Activated CD8-positive, alpha-beta memory T cell treated with anti-CD3 and anti-CD28 coated beads for 36 hours (primary cell): Measurements from ENCODE around the gene WBP11. TPM values are rescaled to one million over a fixed set of nuclear protein-coding genes. Genes with fewer than 3 reads are reported as not detected.

ENCODE experiments used
- CTCF ChIA-PET: fragments of 350-600 bp; sonication (Branson Sonifier 250); formaldehyde crosslinking; loops from one replicate; lab custom pipeline; 2021; ENCODE audit warnings: antibody characterized with exemption; lab: Charles Lee
- POLR2A ChIA-PET: fragments of 350-600 bp; sonication (Branson Sonifier 250); formaldehyde crosslinking; loops from one replicate; lab custom pipeline; 2021; ENCODE audit warnings: antibody characterized with exemption; lab: Charles Lee
- total RNA-seq, 2 experiments: library from RNA; stranded (reverse); gene quantifications; one replicate each; pipeline ENCODE4 v1.2.3, GENCODE V29; 2021

Gene WBP11
- total RNA-seq, 2 experiments from 2014 or later: 158 to 159 TPM

- ChIA-PET CTCF (interaction anchor here (1.8 kb wide), 1 partner anchor 167 kb away, joined by 4 read pairs; no protein-coding TSS in a partner anchor), POLR2A (no interaction called here)
Measured at GRCh38 chr12:14828892-14829291, 25.6 kb upstream of the WBP11 start.

DNA sequence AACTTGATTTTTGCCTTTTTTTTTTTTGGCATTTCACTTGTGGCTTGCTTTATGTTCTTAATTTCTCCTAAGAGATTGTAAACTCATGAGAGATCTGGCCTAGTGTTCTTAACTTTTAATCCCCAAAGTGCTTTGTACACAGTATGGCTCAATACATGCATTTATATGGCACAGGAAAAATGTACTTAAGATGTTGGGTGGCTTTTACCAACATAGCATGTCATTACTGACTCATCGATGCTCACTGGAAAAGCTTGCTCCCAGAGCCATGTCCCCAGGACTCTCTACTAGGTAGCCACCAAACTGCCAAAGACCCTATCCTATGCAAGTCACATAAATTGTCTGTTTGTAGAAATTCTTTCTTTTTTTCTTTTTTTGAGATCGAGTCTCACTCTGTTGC lies 23.8 kb upstream of the WBP11 start:
- ChIA-PET CTCF (no interaction called here), POLR2A (no interaction called here)

- CTCF ChIA-PET: no interaction called here
Measured at GRCh38 chr12:14826491-14826890, 23.2 kb upstream of the WBP11 start.

DNA sequence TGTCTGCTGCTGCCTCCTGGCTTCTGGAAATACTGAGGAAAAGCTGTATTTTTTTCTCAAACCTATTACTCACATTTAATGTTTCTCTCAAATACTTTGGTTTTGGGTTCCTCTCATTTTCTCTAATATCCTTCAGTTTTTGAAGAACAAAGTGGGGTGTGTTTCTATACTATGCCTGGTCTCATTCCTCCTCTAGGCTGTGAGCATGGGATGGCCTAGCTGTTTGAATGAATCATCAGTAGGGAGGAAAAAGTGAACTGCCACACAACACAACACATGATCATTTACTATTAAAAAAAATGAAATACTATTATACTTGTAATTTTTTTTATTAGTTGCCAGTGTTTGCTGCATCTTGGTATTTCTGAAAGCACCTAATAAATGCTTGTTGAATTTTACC lies 22.0 kb upstream of the WBP11 start:
- POLR2A ChIA-PET: no interaction called here
- CTCF ChIA-PET: no interaction called here

More at GRCh38 chr12:14826491-14826890, 23.2 kb upstream of the WBP11 start:
- POLR2A ChIA-PET: no interaction called here

- CTCF ChIA-PET: no interaction called here
- POLR2A ChIA-PET: interaction anchor here (0.6 kb wide), 1 partner anchor 22 kb away, joined by 4 read pairs; no protein-coding TSS in a partner anchor
Measured at GRCh38 chr12:14824012-14824634, 20.8 kb upstream of the WBP11 start.

GRCh38 chr12:14814014-14814413 lies 10.7 kb upstream of the WBP11 start, which contains the start of gene SMCO3:
SMCO3 (minus strand) TSS chr12:14814182; CDS start chr12:14806680, 7,502 bp downstream.
- CTCF ChIA-PET: no interaction called here
- POLR2A ChIA-PET: no interaction called here

- ChIA-PET POLR2A (no interaction called here), CTCF (no interaction called here)
Measured at GRCh38 chr12:14811486-14811885, 8.2 kb upstream of the WBP11 start.

DNA sequence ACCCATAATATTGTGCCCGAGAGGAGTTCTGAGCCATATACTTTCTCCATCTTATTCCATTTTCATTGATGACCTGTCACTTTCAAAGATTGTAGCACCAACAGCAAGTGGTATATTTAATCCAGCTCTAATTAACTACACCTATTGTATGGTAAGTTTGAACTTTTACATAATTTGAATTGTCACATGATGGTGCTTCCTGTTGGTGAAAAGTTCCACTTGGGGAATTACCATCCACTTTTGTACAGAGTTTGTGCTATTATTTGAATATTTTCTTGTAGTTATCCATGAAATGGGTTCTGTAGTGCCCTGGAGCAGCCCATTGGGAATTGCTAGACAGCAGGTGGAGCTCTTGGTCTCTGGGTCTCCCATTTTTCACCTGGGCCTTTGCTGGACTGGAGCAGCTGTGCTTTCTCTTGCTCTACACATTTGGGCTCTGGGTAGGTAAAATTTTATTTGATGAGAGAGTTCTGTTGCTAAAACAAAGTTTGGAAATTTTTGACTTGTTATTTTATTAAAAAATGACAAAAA lies 7.7 kb upstream of the WBP11 start:
- CTCF ChIA-PET: no interaction called here
- POLR2A ChIA-PET: no interaction called here

DNA sequence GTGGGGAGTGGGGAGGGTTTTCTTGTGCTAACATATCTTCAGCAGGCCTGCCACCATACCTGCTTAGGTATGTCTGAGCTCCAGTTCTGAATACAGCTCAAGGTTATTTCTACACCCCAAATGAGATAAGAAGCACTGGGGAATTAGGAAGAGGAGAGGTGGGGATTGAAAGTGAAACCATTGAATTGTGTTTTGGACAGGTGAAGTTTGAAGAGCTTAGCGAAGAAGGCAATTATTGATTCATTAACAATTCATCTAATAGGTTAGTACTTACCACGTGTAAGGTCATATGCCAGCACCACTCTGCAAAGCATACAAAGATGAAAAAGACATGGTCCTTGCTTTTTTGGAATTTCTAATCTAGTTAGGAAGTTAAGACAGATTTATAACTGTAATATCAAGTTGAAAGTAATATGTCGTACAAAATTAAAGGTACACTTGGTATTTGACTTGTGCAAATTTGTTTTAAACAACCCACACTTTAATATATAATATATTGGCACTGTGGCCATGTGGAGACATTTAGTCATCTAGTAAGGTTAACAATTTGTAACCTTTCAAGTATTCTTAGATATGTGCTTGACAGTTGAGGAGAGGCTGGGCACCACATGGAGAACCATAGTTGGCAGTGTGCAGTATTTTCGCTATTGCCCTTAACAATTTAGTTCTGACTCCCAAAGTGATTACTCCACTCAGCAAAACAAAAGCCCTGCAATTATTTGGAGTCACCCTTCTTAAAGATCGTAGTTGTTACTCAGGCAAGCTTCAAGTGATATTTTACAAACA lies 7.1 kb upstream of the WBP11 start:
- ChIA-PET POLR2A (no interaction called here), CTCF (interaction anchor here (0.7 kb wide), 1 partner anchor 8 kb away, joined by 3 read pairs; no protein-coding TSS in a partner anchor)

DNA sequence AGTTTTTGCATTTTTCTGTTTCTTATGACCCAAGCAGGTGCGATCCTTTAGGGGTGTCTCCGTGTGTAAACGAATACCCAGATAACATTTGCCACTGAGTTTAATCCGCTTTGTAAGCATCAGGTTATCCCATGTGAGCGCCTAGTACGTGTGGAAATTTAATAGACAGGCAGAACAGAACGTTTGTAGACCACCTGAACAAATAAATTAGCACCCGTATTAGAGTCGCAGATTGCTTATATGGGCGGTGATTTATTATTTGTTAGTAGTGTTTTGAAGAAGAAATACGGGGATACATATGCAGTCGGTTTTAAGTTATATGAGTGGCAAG lies 517 bp upstream of the WBP11 start:
- POLR2A ChIA-PET: interaction anchor here (0.6 to 4.6 kb wide), 3 partner anchors 29 to 416 kb away, joined by 3 to 45 read pairs (median 27); a partner anchor contains a TSS
- CTCF ChIA-PET: interaction anchor here (1.3 to 2.1 kb wide), 2 partner anchors 29 to 191 kb away, joined by 4 to 7 read pairs; no protein-coding TSS in a partner anchor

- ChIA-PET CTCF (interaction anchor here (0.7 to 2.1 kb wide), 5 partner anchors 10 to 192 kb away, joined by 3 to 7 read pairs (median 3); a partner anchor contains a TSS), POLR2A (interaction anchor here (3.0 to 4.6 kb wide), 2 partner anchors 28 to 32 kb away, joined by 27 to 45 read pairs; a partner anchor contains a TSS)
Measured at GRCh38 chr12:14802721-14803010, 612 bp downstream of the WBP11 start.

DNA sequence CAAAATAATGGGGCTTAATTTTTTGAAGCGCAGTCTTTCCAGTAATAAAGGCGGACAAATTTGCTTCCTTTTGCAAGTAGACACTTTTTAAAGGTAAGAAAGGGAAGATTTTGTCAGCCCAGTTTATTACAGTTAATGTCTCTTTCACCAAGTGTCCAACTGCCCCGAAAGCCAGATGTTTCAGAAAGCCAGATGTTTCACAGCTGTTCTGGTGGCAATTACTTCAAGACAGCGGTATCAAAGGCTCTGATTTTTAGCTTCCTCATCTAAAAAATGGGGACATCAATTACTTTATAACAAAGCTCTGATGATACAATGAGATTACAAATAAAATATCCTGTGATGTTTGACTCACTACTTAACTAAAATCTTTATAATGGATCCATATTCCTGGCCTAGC lies 1.0 kb downstream of the WBP11 start:
- ChIA-PET POLR2A (interaction anchor here (0.7 to 4.6 kb wide), 3 partner anchors 22 to 32 kb away, joined by 4 to 45 read pairs (median 27); a partner anchor contains a TSS), CTCF (interaction anchor here (0.6 to 2.1 kb wide), 5 partner anchors 10 to 193 kb away, joined by 3 to 7 read pairs (median 3); a partner anchor contains a TSS)

GRCh38 chr12:14795028-14795448 lies 8.2 kb downstream of the WBP11 start:
- CTCF ChIA-PET: no interaction called here

DNA sequence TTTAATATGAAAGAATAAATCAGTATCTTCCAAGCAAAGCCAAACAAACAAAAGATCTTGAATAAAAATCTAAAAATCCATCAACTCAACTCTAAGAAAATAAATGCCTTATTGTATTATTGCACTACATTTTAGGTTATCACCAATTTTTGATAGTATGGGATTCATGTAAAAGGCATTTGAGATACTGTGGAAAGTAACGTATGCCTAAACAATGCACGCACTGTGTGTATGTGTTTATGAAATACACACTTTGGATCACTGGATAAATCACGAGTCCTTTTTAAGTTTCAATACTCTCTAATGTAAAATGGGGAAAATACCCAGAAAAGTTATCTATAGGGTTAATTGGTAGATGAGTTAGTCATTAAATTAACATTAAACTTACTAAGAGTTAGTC lies 17.7 kb downstream of the WBP11 start:
- ChIA-PET CTCF (no interaction called here), POLR2A (no interaction called here)

More at GRCh38 chr12:14795028-14795448, 8.2 kb downstream of the WBP11 start:
- POLR2A ChIA-PET: interaction anchor here (0.6 kb wide), 1 partner anchor 1041 kb away, joined by 4 read pairs; no protein-coding TSS in a partner anchor

- ChIA-PET POLR2A (interaction anchor here (0.7 to 1.1 kb wide), 2 partner anchors 9 to 588 kb away, joined by 3 to 5 read pairs; no protein-coding TSS in a partner anchor), CTCF (interaction anchor here (1.0 kb wide), 1 partner anchor 21 kb away, joined by 3 read pairs; no protein-coding TSS in a partner anchor)
Measured at GRCh38 chr12:14784471-14784870, 18.8 kb downstream of the WBP11 start.

- ChIA-PET CTCF (no interaction called here), POLR2A (no interaction called here)
Measured at GRCh38 chr12:14782756-14783155, 20.5 kb downstream of the WBP11 start.

- ChIA-PET CTCF (no interaction called here), POLR2A (no interaction called here)
Measured at GRCh38 chr12:14781563-14781962, 21.7 kb downstream of the WBP11 start.

DNA sequence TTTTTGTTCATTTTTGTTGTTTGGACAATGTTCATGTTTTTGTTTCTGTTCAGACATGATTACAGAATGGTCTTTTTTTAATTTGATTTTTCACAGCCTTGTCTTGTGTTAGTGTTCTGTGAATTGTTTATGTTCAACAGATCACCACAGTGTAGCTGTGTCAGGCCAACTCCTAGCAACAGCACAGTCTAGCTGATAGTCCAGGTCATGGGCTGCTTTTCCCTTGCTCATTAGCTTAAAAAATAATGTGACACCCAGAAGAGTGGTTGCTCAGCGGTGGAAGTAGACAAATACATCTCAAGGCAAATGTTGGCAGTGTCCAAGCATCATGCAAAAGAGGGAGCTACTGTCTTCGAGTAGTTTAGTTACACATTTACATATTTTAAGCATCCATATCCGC lies 22.4 kb downstream of the WBP11 start:
- ChIA-PET POLR2A (no interaction called here), CTCF (no interaction called here)

GRCh38 chr12:14779834-14780233 lies 23.4 kb downstream of the WBP11 start:
- ChIA-PET CTCF (no interaction called here), POLR2A (no interaction called here)

GRCh38 chr12:14777271-14777670 lies 26.0 kb downstream of the WBP11 start:
- POLR2A ChIA-PET: interaction anchor here (0.7 kb wide), 1 partner anchor 581 kb away, joined by 4 read pairs; no protein-coding TSS in a partner anchor

More at GRCh38 chr12:14777271-14777670, 26.0 kb downstream of the WBP11 start:
- CTCF ChIA-PET: no interaction called here
